GM06990 (cell line): Measurements from ENCODE around the gene PHOSPHO1.

ENCODE experiments used
- DNase-seq: peaks from one replicate; pipeline ENCODE4 v3.0.0-alpha.2; 2011; ENCODE audit not compliant: insufficient read length; ENCODE audit errors: extremely low read depth
- H3K27me3 ChIP-seq: replicated peaks from 2 replicates; pipeline ENCODE4 v1.6.0; 2011; ENCODE audit warnings: low read length; ENCODE audit not compliant: control insufficient read depth, insufficient read depth
- H3K36me3 ChIP-seq: 2 replicates; pipeline ENCODE4 v1.5.1; 2011; ENCODE audit warnings: low read length; ENCODE audit not compliant: control insufficient read depth, insufficient read depth
- H3K4me3 ChIP-seq: replicated peaks from 2 replicates; pipeline ENCODE4 v1.5.1; 2011; ENCODE audit warnings: low read depth, mild to moderate bottlenecking, control low read depth, low read length
- CTCF ChIP-seq: IDR thresholded peaks from 2 replicates; pipeline ENCODE4 v1.5.1; 2011; ENCODE audit warnings: low read length, control low read depth, mild to moderate bottlenecking, inconsistent platforms; ENCODE audit not compliant: insufficient read depth, poor library complexity, severe bottlenecking

The PHOSPHO1 gene

GRCh38 chr17:49196520-49196919 lies 34.1 kb downstream of the PHOSPHO1 start:
- no peak overlapping the region for H3K4me3 ChIP-seq

GRCh38 chr17:49195751-49196150 lies 34.8 kb downstream of the PHOSPHO1 start:
- no peak overlapping the region for H3K4me3 ChIP-seq
- DNase-seq, result no peak
- TF ChIP-seq CTCF, result no peak
- H3K27me3 ChIP-seq, result no peaks in the 10 kb centered on the region
- no peaks in the 10 kb centered on the region for H3K36me3 ChIP-seq

More at GRCh38 chr17:49196520-49196919, 34.1 kb downstream of the PHOSPHO1 start:
- no peaks in the 10 kb centered on the region for H3K27me3 ChIP-seq
- H3K36me3 ChIP-seq, result peaks cover 2% of the 10 kb centered on the region; the same call in 1 of the 2 replicates
- DNase-seq, result no peak
- TF ChIP-seq CTCF, result no peak

- TF ChIP-seq CTCF, result no peak
- Histone ChIP-seq H3K36me3 (no peaks in the 10 kb centered on the region), H3K27me3 (no peaks in the 10 kb centered on the region), H3K4me3 (no peak overlapping the region; the same call in 1 of the 2 replicates)
- no peak for DNase-seq
These were observed 36.3 kb downstream of the PHOSPHO1 start for GRCh38 chr17:49194297-49194607.

GRCh38 chr17:49193513-49194296 lies 36.9 kb downstream of the PHOSPHO1 start:
- DNase-seq, result peak; percentile 82
- Histone ChIP-seq H3K4me3 (peak overlapping the region; percentile 75), H3K36me3 (no peaks in the 10 kb centered on the region), H3K27me3 (no peaks in the 10 kb centered on the region)
- no peak for TF ChIP-seq CTCF

- DNase-seq, result peak; percentile 87
- Histone ChIP-seq H3K4me3 (peak overlapping the region; percentile 75), H3K27me3 (no peaks in the 10 kb centered on the region), H3K36me3 (no peaks in the 10 kb centered on the region)
- TF ChIP-seq CTCF, result peak; percentile 48
These were observed 38.5 kb downstream of the PHOSPHO1 start for GRCh38 chr17:49191917-49192741.
